Gastrocnemius medialis (tissue), 4 donors: ENCODE data around the gene EVC. TPM values are rescaled to one million over a fixed set of nuclear protein-coding genes. Genes with fewer than 3 reads are reported as not detected.

ENCODE experiments used
- ATAC-seq, 2 donors: fragments of 150-250 bp; one replicate each; pipeline ENCODE4 v1.9.1; 2016
- DNase-seq, 2 donors: peaks; one replicate each; pipeline ENCODE4 v3.0.0-alpha.2; 2019
- H3K27ac ChIP-seq, 4 donors: fragments of 200-600 bp; sonication (generic); 1 replicate in 1 of 4; 2 replicates in 3 of 4; pipeline ENCODE4 v1.5.1; 2016 to 2018; ENCODE audit warnings: mild to moderate bottlenecking in 2 of 4, moderate library complexity in 1 of 4
- H3K27me3 ChIP-seq, 3 donors: fragments of 200-600 bp; sonication (generic) in 2 of 3; 1 replicate in 1 of 3; 2 replicates in 2 of 3; pipeline versions ENCODE4 v1.5.1 to v1.6.0; 2016 to 2019; ENCODE audit warnings: mild to moderate bottlenecking in 1 of 3, moderate library complexity in 1 of 3
- H3K36me3 ChIP-seq, 2 donors: fragments of 200-600 bp; sonication (generic) in 1 of 2; one replicate each; pipeline ENCODE4 v1.5.1; 2017 to 2018
- H3K4me1 ChIP-seq, 2 donors: fragments of 200-600 bp; sonication (generic) in 1 of 2; one replicate each; pipeline ENCODE4 v1.5.1; 2016 to 2017; ENCODE audit warnings: mild to moderate bottlenecking in 2 of 2
- H3K4me3 ChIP-seq, 4 donors: fragments of 200-600 bp; sonication (generic) in 3 of 4; 1 replicate in 1 of 4; 2 replicates in 3 of 4; pipeline ENCODE4 v1.5.1; 2016 to 2019; ENCODE audit warnings: mild to moderate bottlenecking in 2 of 4
- H3K9me3 ChIP-seq, 3 donors: fragments of 200-600 bp; sonication (generic) in 2 of 3; 1 replicate in 1 of 3; 2 replicates in 2 of 3; pipeline ENCODE4 v1.5.1; 2016 to 2019
- CTCF ChIP-seq, 5 experiments: fragments of 450-650 bp in 3 of 5; fragments of 200-600 bp in 2 of 5; sonication (generic) in 2 of 5; IDR thresholded peaks in 4 of 5; conservative IDR thresholded peaks in 1 of 5; 1 replicate in 4 of 5; 2 replicates in 1 of 5; pipeline ENCODE4 v1.5.1; 2016 to 2019; ENCODE audit warnings: antibody characterized with exemption in 5 of 5, mild to moderate bottlenecking in 3 of 5, moderate library complexity in 3 of 5
- POLR2A ChIP-seq, 2 donors: fragments of 450-650 bp; IDR thresholded peaks; one replicate each; pipeline ENCODE4 v1.6.1; 2017; ENCODE audit warnings: antibody characterized with exemption in 2 of 2, mild to moderate bottlenecking in 2 of 2, moderate library complexity in 2 of 2
- in situ Hi-C, 4 donors: fragments of 200-750 bp; cut with MboI; loops; one replicate each; pipeline versions ENCODE4 v1.15.0 to v1.8.0; 2017; ENCODE audit warnings: low sequenced_read_pairs in 4 of 4
- intact Hi-C: fragments of 100-400 bp; cut with DNase I; formaldehyde crosslinking; loops from one replicate; pipeline ENCODE4 v1.15.1; 2023; ENCODE audit warnings: low total_unique reads
- total RNA-seq, 4 donors: library from RNA; depleted of rRNA; stranded (reverse); fragments of >200 nt; gene quantifications; one replicate each; pipeline versions ENCODE4 v1.1.0 to v1.2.3, GENCODE V29; 2016

Gene EVC
- total RNA-seq, 4 donors from 2014 or later = 1.5 to 9.8 (median 2.0) TPM

DNA sequence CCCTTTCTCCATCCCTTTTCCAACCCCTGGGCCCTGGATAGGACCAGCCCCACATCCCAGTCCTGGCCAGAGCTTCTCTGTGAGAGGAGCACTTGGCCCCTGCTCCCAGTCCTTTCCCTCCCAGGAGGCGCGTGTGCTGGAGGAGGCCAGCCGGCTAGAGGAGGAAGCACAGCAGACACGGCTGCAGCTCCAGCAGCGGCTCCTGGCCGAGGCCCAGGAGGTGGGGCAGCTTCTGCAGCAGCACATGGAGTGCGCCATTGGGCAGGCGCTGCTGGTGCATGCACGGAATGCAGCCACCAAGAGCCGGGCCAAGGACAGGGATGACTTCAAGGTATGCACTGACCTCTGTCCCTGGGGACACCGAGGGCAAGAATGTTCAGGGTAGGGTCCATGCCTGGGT is 87.5 kb downstream of the EVC start:
- H3K27me3 ChIP-seq = no peaks in the 10 kb centered on the region
- DNase-seq (no peak), ATAC-seq (no peak)
- TF ChIP-seq POLR2A (IDR thresholded peaks at IDR 0.05) (no peak), CTCF (IDR thresholded peaks at IDR 0.05 in 4 of 5, conservative IDR thresholded peaks at IDR 0.05 in 1 of 5) (no peak)
- H3K36me3 ChIP-seq = no peaks in the 10 kb centered on the region
- H3K27ac ChIP-seq = no peak overlapping the region
- in situ Hi-C loops (no loop called here), intact Hi-C loops (no loop called here)
- H3K4me3 ChIP-seq = no peak overlapping the region
- H3K4me1 ChIP-seq = no peaks in the 10 kb centered on the region
- no peaks in the 10 kb centered on the region for H3K9me3 ChIP-seq

- DNase-seq (no peak), ATAC-seq (no peak)
- intact Hi-C loops (no loop called here), in situ Hi-C loops (no loop called here)
- Histone ChIP-seq H3K27ac (no peak overlapping the region), H3K4me1 (no peaks in the 10 kb centered on the region), H3K27me3 (no peaks in the 10 kb centered on the region), H3K9me3 (no peaks in the 10 kb centered on the region), H3K36me3 (no peaks in the 10 kb centered on the region), H3K4me3 (no peak overlapping the region)
- no peak for TF ChIP-seq POLR2A (IDR thresholded peaks at IDR 0.05)
- no peak for TF ChIP-seq CTCF (IDR thresholded peaks at IDR 0.05 in 4 of 5, conservative IDR thresholded peaks at IDR 0.05 in 1 of 5)
These were observed 87.9 kb downstream of the EVC start for GRCh38 chr4:5798946-5799345.

DNA sequence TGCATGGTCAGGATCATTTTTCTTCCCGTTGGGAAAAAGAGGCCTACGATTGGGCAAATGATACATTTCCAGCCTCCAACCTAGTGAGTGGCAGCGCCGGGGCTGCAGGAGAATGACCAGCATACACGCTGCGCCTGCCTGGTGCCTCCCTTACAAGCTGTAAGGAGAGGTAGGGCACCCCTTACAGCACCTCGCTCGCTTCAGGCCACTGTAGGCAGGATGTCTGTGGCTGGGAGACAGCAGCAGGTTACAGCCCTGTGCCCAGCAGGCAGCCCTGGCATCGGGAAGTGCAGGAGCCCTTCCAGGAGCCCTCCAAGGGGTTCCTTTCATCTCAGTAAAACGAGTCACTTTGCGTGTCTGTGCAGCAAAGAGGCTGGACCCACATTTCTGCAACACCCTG is 88.4 kb downstream of the EVC start:
- Histone ChIP-seq H3K36me3 (no peaks in the 10 kb centered on the region), H3K9me3 (no peaks in the 10 kb centered on the region), H3K27me3 (no peaks in the 10 kb centered on the region), H3K4me1 (no peaks in the 10 kb centered on the region), H3K4me3 (no peak overlapping the region), H3K27ac (no peak overlapping the region)
- in situ Hi-C loops = no loop called here
- DNase-seq (no peak), ATAC-seq (no peak)
- TF ChIP-seq POLR2A (IDR thresholded peaks at IDR 0.05) (no peak), CTCF (IDR thresholded peaks at IDR 0.05 in 4 of 5, conservative IDR thresholded peaks at IDR 0.05 in 1 of 5) (no peak)
- intact Hi-C loops = no loop called here

DNA sequence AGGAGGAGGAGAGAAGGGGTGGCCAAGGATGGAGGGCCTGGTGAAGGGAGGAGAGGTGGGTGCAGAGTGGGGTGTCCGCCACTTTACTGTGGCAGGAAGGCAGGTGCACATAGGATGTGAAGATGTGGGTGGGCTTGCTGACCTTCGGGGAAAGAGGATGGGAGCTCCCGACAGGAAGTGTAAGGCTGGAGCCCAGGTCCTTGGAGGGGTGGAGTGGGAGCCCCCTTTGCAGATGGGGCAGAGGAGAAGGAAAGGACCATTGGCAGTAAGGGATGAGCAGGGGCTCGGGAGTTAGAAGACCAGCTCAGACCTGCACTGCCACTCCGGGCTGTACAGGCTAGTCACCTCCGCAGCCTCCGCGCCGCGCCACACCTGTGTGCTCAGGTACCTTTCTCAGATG is 89.5 kb downstream of the EVC start:
- intact Hi-C loops = no loop called here
- in situ Hi-C loops = loop anchor here in 2 of 4 donors (25.0 kb wide), 2 partner anchors 763 to 1313 kb away; no protein-coding TSS in a partner anchor
- no peak overlapping the region for H3K4me3 ChIP-seq
- H3K36me3 ChIP-seq = no peaks in the 10 kb centered on the region
- DNase-seq (no peak), ATAC-seq (no peak)
- H3K27ac ChIP-seq = no peak overlapping the region
- H3K9me3 ChIP-seq = no peaks in the 10 kb centered on the region
- no peak for TF ChIP-seq POLR2A (IDR thresholded peaks at IDR 0.05)
- no peak for TF ChIP-seq CTCF (IDR thresholded peaks at IDR 0.05 in 4 of 5, conservative IDR thresholded peaks at IDR 0.05 in 1 of 5)
- no peaks in the 10 kb centered on the region for H3K27me3 ChIP-seq
- H3K4me1 ChIP-seq = no peaks in the 10 kb centered on the region

DNA sequence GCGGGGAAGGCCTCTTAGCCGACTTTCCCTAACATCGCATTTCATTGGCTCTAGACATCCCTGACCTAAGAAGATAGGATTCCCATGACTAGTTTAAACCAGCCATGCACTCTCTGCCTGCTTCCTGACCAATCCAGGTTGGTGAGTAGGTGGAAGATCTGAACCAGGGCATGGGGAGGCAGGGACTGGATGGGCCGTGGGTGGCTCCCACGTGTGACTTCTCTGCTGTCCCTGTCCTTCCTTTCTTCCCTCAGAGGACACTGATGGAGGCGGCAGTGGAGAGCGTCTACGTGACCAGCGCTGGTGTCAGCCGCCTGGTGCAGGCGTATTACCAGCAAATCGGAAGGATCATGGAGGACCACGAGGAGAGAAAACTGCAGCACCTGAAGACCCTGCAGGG is 90.7 kb downstream of the EVC start:
- ATAC-seq (no peak), DNase-seq (no peak)
- Histone ChIP-seq H3K4me1 (no peaks in the 10 kb centered on the region), H3K36me3 (no peaks in the 10 kb centered on the region), H3K4me3 (no peak overlapping the region), H3K27me3 (no peaks in the 10 kb centered on the region), H3K9me3 (no peaks in the 10 kb centered on the region), H3K27ac (no peak overlapping the region)
- intact Hi-C loops = no loop called here
- in situ Hi-C loops = loop anchor here in 2 of 4 donors (25.0 kb wide), 2 partner anchors 764 to 1314 kb away; no protein-coding TSS in a partner anchor
- TF ChIP-seq POLR2A (IDR thresholded peaks at IDR 0.05) = no peak
- TF ChIP-seq CTCF (IDR thresholded peaks at IDR 0.05 in 4 of 5, conservative IDR thresholded peaks at IDR 0.05 in 1 of 5) = no peak
